ENCODE results near the gene HIRA.
A peak's percentile ranks its signal among the peaks of the same experiment; 100 is the strongest.
"Not testable (repeated sequence)": the region's sequence is repeated elsewhere in the genome, so short reads cannot be mapped to it uniquely, and the experiment has no call there.

The HIRA gene

GRCh38 chr22:19463491-19464469 lies 32.2 kb upstream of the HIRA start:
- no peak for FAIRE-seq
- DNase-seq (ENCODE audit: low spot score), result no peak

GRCh38 chr22:19463008-19463407 lies 31.5 kb upstream of the HIRA start:
- DNase-seq (ENCODE audit: low spot score) (no peak), FAIRE-seq (no peak)

- FAIRE-seq (no peak), DNase-seq (ENCODE audit: low spot score) (no peak)
These were observed 30.0 kb upstream of the HIRA start for GRCh38 chr22:19461506-19461905.

- no peak for FAIRE-seq
- no peak for DNase-seq (ENCODE audit: low spot score)
These were observed 28.5 kb upstream of the HIRA start for GRCh38 chr22:19460036-19460435.

- FAIRE-seq, result no peak
- DNase-seq (ENCODE audit: low spot score), result no peak
These were observed 26.4 kb upstream of the HIRA start for GRCh38 chr22:19457828-19458428.

GRCh38 chr22:19456541-19456940 lies 25.0 kb upstream of the HIRA start:
- no peak for DNase-seq (ENCODE audit: low spot score)
- FAIRE-seq, result no peak

DNA sequence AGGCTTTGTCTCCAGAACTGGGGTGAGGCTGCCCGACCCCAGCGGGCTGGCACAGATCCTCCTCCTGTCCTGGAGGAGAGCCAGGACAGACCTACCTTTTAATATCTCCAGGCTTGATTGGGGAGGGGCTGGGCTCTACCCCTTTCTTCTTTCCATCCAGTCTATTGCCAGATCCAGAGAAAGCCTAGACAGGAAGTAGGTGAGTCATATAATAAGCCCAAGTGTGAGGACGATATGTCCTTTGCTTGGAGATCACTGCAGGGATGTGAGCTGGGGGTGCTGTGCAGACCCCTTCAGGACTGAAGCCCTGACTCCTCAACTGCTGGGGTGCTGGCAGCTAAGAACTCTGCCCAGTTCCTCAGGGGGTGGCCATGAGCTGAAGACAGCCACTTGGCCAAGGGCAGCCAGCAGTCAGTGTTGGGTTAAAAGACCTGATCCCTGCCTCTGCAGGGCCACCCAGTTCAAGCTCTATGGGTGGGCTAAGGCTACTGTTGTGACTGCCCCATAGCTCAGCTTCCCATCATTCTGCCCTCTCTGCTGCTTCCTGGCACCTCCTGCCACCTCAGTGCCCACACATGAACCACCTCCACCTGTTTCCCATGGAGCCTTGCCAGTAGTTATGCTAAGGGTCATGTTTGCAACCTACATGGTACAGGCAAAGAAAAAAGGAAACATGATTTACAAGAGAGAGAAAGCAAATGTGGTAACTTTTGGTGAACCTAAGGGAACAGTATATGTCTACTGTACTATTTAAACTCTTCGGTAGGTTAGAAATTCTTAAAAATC lies 24.2 kb upstream of the HIRA start:
- FAIRE-seq (no peak), DNase-seq (ENCODE audit: low spot score) (no peak)

DNA sequence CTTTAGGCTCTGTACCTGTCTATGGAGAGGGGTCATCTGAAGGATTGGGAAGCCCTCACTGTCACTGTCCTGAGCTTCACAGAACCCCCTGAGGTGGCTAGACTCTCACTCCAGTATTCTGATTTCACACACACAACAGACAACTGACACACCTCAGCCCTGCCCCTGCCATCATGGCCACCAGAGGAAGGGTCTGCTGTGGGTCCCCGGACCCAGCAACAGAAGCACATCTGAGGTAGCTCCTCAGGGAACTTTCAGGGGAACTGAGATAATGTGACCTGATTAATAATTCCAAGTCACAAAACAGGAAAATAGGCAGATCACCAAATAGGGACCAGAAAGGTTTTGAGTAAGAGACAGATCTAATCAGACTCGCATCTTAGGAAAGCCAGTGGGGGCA lies 23.5 kb upstream of the HIRA start:
- no peak for FAIRE-seq
- DNase-seq (ENCODE audit: low spot score), result no peak

- DNase-seq (ENCODE audit: low spot score) (no peak), FAIRE-seq (no peak)
These were observed 22.6 kb upstream of the HIRA start for GRCh38 chr22:19454156-19454555.

GRCh38 chr22:19453718-19454117 lies 22.2 kb upstream of the HIRA start:
- no peak for FAIRE-seq
- DNase-seq (ENCODE audit: low spot score), result no peak

- FAIRE-seq, result no peak
These were observed 20.0 kb upstream of the HIRA start for GRCh38 chr22:19451570-19451969.

DNA sequence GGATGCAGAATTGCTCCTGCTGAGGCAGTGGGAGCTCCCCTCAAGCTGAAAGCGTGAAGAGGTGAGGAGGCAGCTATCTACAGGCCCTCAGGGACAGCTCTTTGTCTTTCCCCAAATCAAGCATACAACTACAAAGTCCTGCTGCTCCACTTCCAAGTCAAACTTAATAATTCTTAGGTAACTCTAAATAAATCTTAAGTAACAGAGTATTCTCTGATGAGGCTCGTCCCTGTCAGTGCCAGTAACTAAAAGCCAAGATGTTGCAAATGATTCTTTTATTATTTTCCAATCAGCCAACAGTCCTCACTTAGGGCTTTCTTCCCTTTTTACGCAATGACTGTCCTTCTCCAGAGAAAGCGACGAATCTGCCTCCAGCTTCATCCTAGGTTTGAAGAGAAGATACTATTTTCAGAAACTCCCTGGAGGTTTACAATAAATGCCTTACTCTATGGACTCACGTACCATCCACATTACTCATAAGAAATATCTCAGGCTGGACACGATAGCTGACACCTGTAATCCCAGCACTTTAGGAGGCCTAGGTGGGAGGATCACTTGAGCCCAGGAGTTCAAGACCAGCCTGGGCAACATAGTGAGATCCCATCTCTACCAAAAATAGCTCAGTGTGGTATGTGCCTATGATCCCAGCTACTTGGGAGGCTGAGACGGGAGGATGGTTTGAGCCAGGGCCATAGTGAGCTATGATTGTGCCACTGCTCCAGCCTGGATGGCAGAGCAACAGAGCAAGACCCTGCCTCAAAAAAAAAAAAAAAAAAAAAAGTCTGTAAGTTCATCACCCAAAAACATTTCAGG lies 19.0 kb upstream of the HIRA start:
- DNase-seq (ENCODE audit: low spot score) (no peak), FAIRE-seq (no peak)

More at GRCh38 chr22:19451570-19451969, 20.0 kb upstream of the HIRA start:
- DNase-seq (ENCODE audit: low spot score), result no peak

DNA sequence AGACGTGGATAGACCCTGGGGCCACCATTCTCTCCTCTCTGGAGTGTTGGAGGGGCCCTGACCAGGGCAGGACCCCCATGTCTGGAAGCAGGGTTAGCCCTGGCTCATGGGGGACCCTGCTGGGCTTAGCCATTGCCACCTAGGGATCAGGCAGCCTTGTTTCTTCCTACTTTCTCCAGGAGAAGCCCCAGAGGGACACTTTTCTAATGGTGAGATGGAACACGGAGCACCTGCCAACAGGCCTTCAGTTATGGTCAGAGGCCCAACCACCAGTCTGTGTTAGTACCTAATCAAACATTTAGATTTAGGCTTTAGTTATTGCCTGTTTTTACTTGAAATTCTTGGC lies 17.9 kb upstream of the HIRA start:
- DNase-seq (ENCODE audit: low spot score), result no peak
- FAIRE-seq, result no peak

DNA sequence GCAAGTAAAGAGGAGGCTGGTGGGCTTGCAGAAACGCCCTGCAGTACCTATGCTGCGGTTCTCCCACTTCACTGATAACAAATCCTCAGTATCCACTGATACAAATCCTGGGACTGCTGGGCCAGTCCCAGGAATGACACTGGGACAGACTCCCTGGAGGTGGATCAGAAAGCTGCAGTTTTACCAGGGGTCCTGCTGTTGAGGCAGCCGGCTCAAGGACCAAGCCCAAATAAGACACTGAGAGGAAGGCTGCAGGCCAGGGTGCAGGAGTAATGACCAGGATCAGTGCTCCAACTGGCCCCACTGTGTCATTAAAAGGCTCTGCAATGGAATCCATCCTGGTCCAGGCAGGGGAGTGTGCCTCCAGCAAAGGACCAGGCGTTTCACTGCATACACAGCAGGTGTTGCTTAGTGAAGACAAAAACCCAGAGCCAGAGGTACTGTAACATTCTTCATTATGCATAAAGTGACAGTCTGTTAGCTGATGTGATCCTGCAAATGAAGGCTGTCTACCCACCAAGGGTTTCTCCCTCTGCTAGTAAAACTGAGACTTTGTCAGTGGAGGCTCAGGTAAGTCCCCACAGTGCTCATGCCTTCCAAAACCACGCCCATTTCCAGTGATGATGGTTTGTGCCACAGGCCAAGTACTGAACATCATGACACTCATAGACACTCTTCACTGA lies 17.3 kb upstream of the HIRA start:
- DNase-seq (ENCODE audit: low spot score), result no peak
- no peak for FAIRE-seq

GRCh38 chr22:19448076-19448607 lies 16.6 kb upstream of the HIRA start:
- no peak for FAIRE-seq
- DNase-seq (ENCODE audit: low spot score), result no peak

GRCh38 chr22:19447330-19448075 lies 16.0 kb upstream of the HIRA start, which contains the start of gene C22orf39:
Gene C22orf39 (minus strand): TSS chr22:19447711. CDS start chr22:19447688, 23 bp downstream.
- peak; percentile 85 for DNase-seq (ENCODE audit: low spot score)
- no peak for FAIRE-seq

DNA sequence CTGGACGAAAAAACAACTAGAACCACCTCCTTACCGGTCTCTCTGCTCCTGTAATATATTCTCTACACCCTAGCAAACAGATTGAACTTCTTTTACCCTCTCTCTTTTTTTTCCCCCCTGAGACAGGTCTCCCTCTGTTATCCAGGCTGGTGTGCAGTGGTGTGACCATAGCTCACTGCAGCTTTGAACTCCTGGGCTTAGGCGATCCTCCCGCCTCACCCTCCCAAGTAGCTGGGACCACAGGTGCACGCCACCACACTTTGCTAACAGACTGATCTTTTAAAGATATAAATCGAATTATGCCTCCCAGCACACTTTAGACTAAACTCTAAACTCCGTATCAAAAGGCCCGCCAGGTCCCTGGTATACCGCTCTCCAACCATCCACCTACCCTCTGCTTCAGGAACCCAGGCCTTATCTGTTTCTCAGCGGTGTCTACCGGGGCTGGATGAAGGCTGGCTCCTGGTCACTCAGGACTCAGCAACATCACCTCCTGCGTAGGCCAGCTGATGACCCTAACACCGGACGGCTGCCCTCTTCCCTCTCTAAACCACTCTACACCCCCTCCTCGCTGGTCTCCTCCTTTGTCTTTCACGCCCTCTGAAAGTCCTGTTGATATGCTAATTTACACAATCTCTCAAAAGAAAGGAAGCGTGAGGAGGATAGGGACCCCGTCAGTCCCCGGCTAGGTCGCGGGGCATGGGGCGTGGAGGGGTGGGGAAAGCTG lies 15.2 kb upstream of the HIRA start:
- FAIRE-seq (no peak), DNase-seq (ENCODE audit: low spot score) (no peak)

GRCh38 chr22:19445279-19445982 lies 13.9 kb upstream of the HIRA start:
- not testable (repeated sequence) for FAIRE-seq

More at GRCh38 chr22:19445279-19445982, 13.9 kb upstream of the HIRA start:
- not testable (repeated sequence) for DNase-seq (ENCODE audit: low spot score)
